Esophagus squamous epithelium (tissue), 4 donors: Measurements from ENCODE around the gene RUSF1.
"Not testable (repeated sequence)": the region's sequence is repeated elsewhere in the genome, so short reads cannot be mapped to it uniquely, and the experiment has no call there.

Source experiments
- CTCF ChIP-seq, 6 experiments: fragments of 450-650 bp in 4 of 6; fragments of 200-600 bp in 2 of 6; sonication (generic) in 2 of 6; IDR thresholded peaks; one replicate each; pipeline ENCODE4 v1.5.1; 2016 to 2019; ENCODE audit warnings: antibody characterized with exemption in 6 of 6, mild to moderate bottlenecking in 4 of 6, moderate library complexity in 4 of 6
- POLR2A ChIP-seq, 4 donors: fragments of 450-650 bp; IDR thresholded peaks; one replicate each; pipeline ENCODE4 v1.6.1; 2017; ENCODE audit warnings: antibody characterized with exemption in 4 of 4, mild to moderate bottlenecking in 4 of 4, moderate library complexity in 3 of 4

GRCh38 chr16:31503555-31503954, 4.6 kb downstream of the RUSF1 start:
- not testable (repeated sequence) for TF ChIP-seq CTCF, POLR2A (IDR thresholded peaks at IDR 0.05)
